Ramos (cell line): ENCODE data around the gene FAM156B.
"Not testable (repeated sequence)": the region's sequence is repeated elsewhere in the genome, so short reads cannot be mapped to it uniquely, and the experiment has no call there.

Source experiments
- in situ Hi-C: fragments of 300-500 bp; cut with MboI; formaldehyde crosslinking; loops from one replicate; pipeline ENCODE4 v1.14.3; 2022; ENCODE audit warnings: low sequenced_read_pairs; ENCODE audit not compliant: unreplicated experiment

FAM156B gene

GRCh38 chrX:52896855-52897709 lies at the start of gene FAM156B:
FAM156B (plus strand) TSS chrX:52897330; CDS start chrX:52907226, 9,896 bp downstream.
- in situ Hi-C loops, result not testable (repeated sequence)

- in situ Hi-C loops, result no loop called here
These were observed 44.8 kb upstream of the FAM156B start for GRCh38 chrX:52852110-52852860.

GRCh38 chrX:52856991-52857525 lies 40.1 kb upstream of the FAM156B start:
- in situ Hi-C loops, result not testable (repeated sequence)

- in situ Hi-C loops, result no loop called here
These were observed 31.7 kb upstream of the FAM156B start for GRCh38 chrX:52865343-52865998.

- in situ Hi-C loops, result no loop called here
These were observed 29.4 kb upstream of the FAM156B start, which contains the start of gene XAGE3 for GRCh38 chrX:52867610-52868348. XAGE3 (minus strand) TSS chrX:52868083; CDS start chrX:52867133, 950 bp downstream.

- in situ Hi-C loops, result no loop called here
These were observed 27.1 kb upstream of the FAM156B start for GRCh38 chrX:52870046-52870445.

GRCh38 chrX:52873825-52874224 lies 23.3 kb upstream of the FAM156B start:
- in situ Hi-C loops, result not testable (repeated sequence)

- in situ Hi-C loops, result no loop called here
These were observed 22.5 kb upstream of the FAM156B start for GRCh38 chrX:52874661-52875060.

- in situ Hi-C loops, result not testable (repeated sequence)
These were observed 21.7 kb upstream of the FAM156B start for GRCh38 chrX:52875436-52875835.

- in situ Hi-C loops, result not testable (repeated sequence)
These were observed 20.7 kb upstream of the FAM156B start for GRCh38 chrX:52876386-52876785.

GRCh38 chrX:52887459-52887858 lies 9.7 kb upstream of the FAM156B start:
- in situ Hi-C loops, result not testable (repeated sequence)

GRCh38 chrX:52888090-52888489 lies 9.0 kb upstream of the FAM156B start:
- in situ Hi-C loops, result not testable (repeated sequence)

GRCh38 chrX:52896438-52896837 lies 692 bp upstream of the FAM156B start:
- in situ Hi-C loops, result not testable (repeated sequence)

GRCh38 chrX:52905531-52905930 lies 8.4 kb downstream of the FAM156B start:
- in situ Hi-C loops, result not testable (repeated sequence)

- in situ Hi-C loops, result not testable (repeated sequence)
These were observed 8.9 kb downstream of the FAM156B start for GRCh38 chrX:52906072-52906471.

- in situ Hi-C loops, result not testable (repeated sequence)
These were observed 10.0 kb downstream of the FAM156B start for GRCh38 chrX:52907137-52907536.

- in situ Hi-C loops, result not testable (repeated sequence)
These were observed 10.8 kb downstream of the FAM156B start for GRCh38 chrX:52907900-52908299.

- in situ Hi-C loops, result not testable (repeated sequence)
These were observed 12.3 kb downstream of the FAM156B start for GRCh38 chrX:52909313-52909969.

- in situ Hi-C loops, result not testable (repeated sequence)
These were observed 16.6 kb downstream of the FAM156B start for GRCh38 chrX:52913681-52914080.
